Heart left ventricle (tissue), 16 donors: ENCODE data around the gene TYMP. TPM values are rescaled to one million over a fixed set of nuclear protein-coding genes. Genes with fewer than 3 reads are reported as not detected.

Source experiments
- ATAC-seq, 4 donors: fragments of 200-7000 bp; cut with Tn5 transposase; one replicate each; pipeline ENCODE4 v1.9.1; 2020 to 2022; ENCODE audit warnings: moderate library complexity in 4 of 4, mild to moderate bottlenecking in 3 of 4, moderate number of reproducible peaks in 1 of 4
- DNase-seq, 5 donors: peaks; one replicate each; pipeline ENCODE4 v3.0.0-alpha.2; 2020
- H3K27ac ChIP-seq, 12 donors: fragments of 200-600 bp; sonication (generic) in 4 of 12; one replicate each; pipeline versions ENCODE4 v1.5.0 to v1.8.0; 2016 to 2022; ENCODE audit warnings: mild to moderate bottlenecking in 2 of 12
- H3K27me3 ChIP-seq, 9 donors: fragments of 200-600 bp; sonication (generic) in 2 of 9; one replicate each; pipeline versions ENCODE4 v1.5.1 to v1.8.0; 2016 to 2022; ENCODE audit warnings: mild to moderate bottlenecking in 3 of 9
- H3K36me3 ChIP-seq, 9 donors: fragments of 200-600 bp; sonication (generic) in 2 of 9; one replicate each; pipeline versions ENCODE4 v1.5.0 to v1.8.0; 2018 to 2022; ENCODE audit warnings: mild to moderate bottlenecking in 2 of 9
- H3K4me1 ChIP-seq, 12 donors: fragments of 200-600 bp; sonication (generic) in 4 of 12; one replicate each; pipeline versions ENCODE4 v1.5.0 to v1.8.0; 2016 to 2022; ENCODE audit warnings: mild to moderate bottlenecking in 3 of 12
- H3K4me3 ChIP-seq, 12 donors: fragments of 200-600 bp; sonication (generic) in 4 of 12; one replicate each; pipeline versions ENCODE4 v1.5.0 to v1.8.0; 2017 to 2022; ENCODE audit warnings: mild to moderate bottlenecking in 9 of 12, moderate library complexity in 4 of 12
- H3K9me3 ChIP-seq, 12 donors: fragments of 200-600 bp; sonication (generic) in 4 of 12; one replicate each; pipeline versions ENCODE4 v1.5.0 to v1.8.0; 2016 to 2022; ENCODE audit warnings: mild to moderate bottlenecking in 1 of 12
- POLR2A ChIP-seq, 2 donors: fragments of 450-650 bp; IDR thresholded peaks; one replicate each; pipeline ENCODE4 v1.6.1; 2017; ENCODE audit warnings: antibody characterized with exemption in 2 of 2, mild to moderate bottlenecking in 2 of 2, moderate library complexity in 2 of 2
- WGBS, 4 donors: extraction: QIAGEN DNeasy Blood & Tissue Kit in 2 of 4; methylation state at CpG; one replicate each; pipeline versions ENCODE4 v1.1.5 to v1.1.7; 2013 to 2018; 5-methylcytosine and 5-hydroxymethylcytosine counted together
- intact Hi-C, 10 donors: fragments of 100-400 bp; cut with DNase I; formaldehyde crosslinking; loops; one replicate each; pipeline versions ENCODE4 v1.11.1 to v1.14.2; 2022
- polyA plus RNA-seq, 2 donors: library from polyadenylated mRNA; stranded (reverse); fragments of 200-250 nt; gene quantifications; one replicate each; pipeline ENCODE4 v1.2.3, GENCODE V29; 2013
- total RNA-seq, 9 donors: library from RNA; depleted of rRNA in 2 of 9; stranded (reverse); fragments of >200 nt in 2 of 9; fragmentation: NEBNext Ultra II Directional in 3 of 9; extraction: Animal tissue kit (Norgen Biotek cat#: 25700) in 3 of 9; gene quantifications; one replicate each; pipeline versions ENCODE4 v1.1.0 to v1.2.4, GENCODE V29; 2016 to 2023
- TF ChIP-seq, protein P1 (sequence below), 12 donors: fragments of 200-600 bp; sonication (generic) in 4 of 12; IDR thresholded peaks; one replicate each; pipeline versions ENCODE4 v1.5.0 to v1.8.0; 2018 to 2022; ENCODE audit warnings: antibody characterized with exemption in 12 of 12, mild to moderate bottlenecking in 5 of 12
- donor health status: ischemic (EF 13 %, LVEDD 7.1; RV severe dilation, severe dysfunction).
- donor health status: healthy with polysubstance abuse.
- donor health status: DM: no; HTN: yes; CAD: no.
- donor health status: DM: no; HTN: no; CAD: no.
- donor health status: ischemic (EF 25% LVEDD 6.9; RV normal size, moderate dysfunction).
- donor health status: ischemic (EF 25% LVEDD 5.7; RV mildly dilated, moderate dysfunction).
- donor health status: healthy.
- donor health status: DM: yes; HTN: yes; CAD: no.
- donor health status: ischemic (EF 35%, LVEDD 5.7; RV mildly dilated, moderate dysfunction).
- donor health status: nonischemic (EF 11% LVEDD 7.7; RV severe dilation, severe dysfunction).
- donor health status: DM: yes; HTN: yes; CAD: no.
- donor health status: PGD.
- donor health status: ischemic (EF 29% LVEDD 5.4; RV normal size, mild dysfunction).
- donor health status: nonischemic (EF 23%, LVEDD 6.1; RV moderate dilation, normal function).

Gene TYMP
- total and polyA plus RNA-seq, 11 donors, result 8.3 to 198 (median 21.7) TPM

DNA sequence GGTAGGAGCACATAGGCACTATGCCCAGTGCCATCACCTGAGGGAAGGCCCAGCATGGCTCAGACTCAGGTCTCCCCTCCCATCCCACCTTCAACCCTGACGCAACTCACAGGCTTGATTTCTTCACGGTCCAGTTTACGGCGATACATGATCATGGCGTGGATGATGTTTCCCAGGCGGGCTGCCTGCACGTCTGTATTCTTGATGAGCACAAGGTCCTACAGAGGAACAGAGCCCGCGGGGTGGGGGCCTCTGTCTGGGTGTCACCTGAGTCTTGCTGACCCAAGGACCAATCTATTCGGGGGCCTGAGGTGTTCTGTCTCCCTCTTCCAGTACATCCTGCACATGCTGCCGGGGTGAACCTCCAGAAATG lies 44.6 kb upstream of the TYMP start:
- no peak for TF ChIP-seq POLR2A (IDR thresholded peaks at IDR 0.05)
- TF ChIP-seq, protein P1, sequence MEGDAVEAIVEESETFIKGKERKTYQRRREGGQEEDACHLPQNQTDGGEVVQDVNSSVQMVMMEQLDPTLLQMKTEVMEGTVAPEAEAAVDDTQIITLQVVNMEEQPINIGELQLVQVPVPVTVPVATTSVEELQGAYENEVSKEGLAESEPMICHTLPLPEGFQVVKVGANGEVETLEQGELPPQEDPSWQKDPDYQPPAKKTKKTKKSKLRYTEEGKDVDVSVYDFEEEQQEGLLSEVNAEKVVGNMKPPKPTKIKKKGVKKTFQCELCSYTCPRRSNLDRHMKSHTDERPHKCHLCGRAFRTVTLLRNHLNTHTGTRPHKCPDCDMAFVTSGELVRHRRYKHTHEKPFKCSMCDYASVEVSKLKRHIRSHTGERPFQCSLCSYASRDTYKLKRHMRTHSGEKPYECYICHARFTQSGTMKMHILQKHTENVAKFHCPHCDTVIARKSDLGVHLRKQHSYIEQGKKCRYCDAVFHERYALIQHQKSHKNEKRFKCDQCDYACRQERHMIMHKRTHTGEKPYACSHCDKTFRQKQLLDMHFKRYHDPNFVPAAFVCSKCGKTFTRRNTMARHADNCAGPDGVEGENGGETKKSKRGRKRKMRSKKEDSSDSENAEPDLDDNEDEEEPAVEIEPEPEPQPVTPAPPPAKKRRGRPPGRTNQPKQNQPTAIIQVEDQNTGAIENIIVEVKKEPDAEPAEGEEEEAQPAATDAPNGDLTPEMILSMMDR (IDR thresholded peaks at IDR 0.05), result no peak
- intact Hi-C loops, result no loop called here
- DNase-seq, result no peak
- ATAC-seq, result no peak
- H3K4me1 ChIP-seq, result peaks cover 0 to 68% (median 13%) of the 10 kb centered on the region in 12 donors
- H3K9me3 ChIP-seq, result no peaks in the 10 kb centered on the region
- WGBS, 4 donors, result 87 to 92% (median 89%) methylated on average over 10 to 11 of the region's 11 CpGs
- H3K27me3 ChIP-seq, result no peaks in the 10 kb centered on the region
- peaks cover 0 to 71% (median 55%) of the 10 kb centered on the region in 9 donors for H3K36me3 ChIP-seq
- no peak overlapping the region for H3K27ac ChIP-seq
- H3K4me3 ChIP-seq, result no peak overlapping the region

DNA sequence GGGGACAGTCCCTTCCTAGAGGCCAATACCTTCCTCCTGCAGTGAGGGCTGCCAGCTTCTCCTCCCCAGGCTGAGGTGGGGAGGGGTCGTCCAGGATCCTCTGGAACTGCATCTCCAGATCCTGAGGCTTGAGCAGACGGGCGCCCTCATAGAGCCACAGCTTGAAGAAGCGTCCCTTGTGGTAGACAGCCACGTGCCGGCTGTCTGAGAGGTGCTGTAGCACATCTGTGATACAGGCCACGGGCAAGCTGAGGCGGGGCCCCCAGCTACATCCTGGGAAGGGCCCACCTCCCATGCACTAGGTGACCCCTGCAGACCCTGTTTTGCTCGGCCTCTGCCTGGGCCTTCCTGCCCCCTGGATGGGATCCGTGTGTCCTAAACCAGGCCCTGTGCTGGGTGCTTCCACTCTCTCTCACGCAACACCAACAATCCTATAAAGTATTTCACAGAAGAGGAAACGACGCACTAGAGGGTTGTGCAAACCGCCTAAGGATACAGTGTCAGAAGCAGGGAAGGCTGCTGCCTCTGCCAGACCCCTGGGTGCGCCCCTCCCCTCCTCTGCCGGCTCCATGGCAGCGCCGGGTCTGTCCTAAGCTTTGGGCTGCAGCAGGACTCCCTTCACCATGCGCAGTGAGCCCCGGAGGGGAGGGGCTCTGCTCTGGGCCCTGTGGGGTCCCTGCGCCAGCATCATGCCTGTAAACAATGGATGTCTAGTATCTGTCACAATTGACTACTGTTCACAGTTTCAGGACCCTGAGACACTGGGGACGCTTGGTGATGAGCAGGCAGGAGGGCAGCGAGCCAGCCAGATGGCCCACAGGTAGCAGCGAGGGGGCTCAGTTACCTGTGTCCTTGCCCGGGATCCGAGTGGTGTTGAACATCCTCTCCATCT lies 43.9 kb upstream of the TYMP start:
- H3K27ac ChIP-seq, result no peak overlapping the region
- no peak for DNase-seq
- H3K4me1 ChIP-seq, result peaks cover 0 to 62% (median 6%) of the 10 kb centered on the region in 12 donors
- 82 to 89% (median 87%) methylated on average over 13 to 26 of the region's 26 CpGs for WGBS, 4 donors
- intact Hi-C loops, result no loop called here
- H3K9me3 ChIP-seq, result no peaks in the 10 kb centered on the region
- no peaks in the 10 kb centered on the region for H3K27me3 ChIP-seq
- TF ChIP-seq, protein P1 (IDR thresholded peaks at IDR 0.05), result no peak
- no peak for TF ChIP-seq POLR2A (IDR thresholded peaks at IDR 0.05)
- peaks cover 0 to 73% (median 62%) of the 10 kb centered on the region in 9 donors for H3K36me3 ChIP-seq
- no peak overlapping the region for H3K4me3 ChIP-seq
- ATAC-seq, result no peak

DNA sequence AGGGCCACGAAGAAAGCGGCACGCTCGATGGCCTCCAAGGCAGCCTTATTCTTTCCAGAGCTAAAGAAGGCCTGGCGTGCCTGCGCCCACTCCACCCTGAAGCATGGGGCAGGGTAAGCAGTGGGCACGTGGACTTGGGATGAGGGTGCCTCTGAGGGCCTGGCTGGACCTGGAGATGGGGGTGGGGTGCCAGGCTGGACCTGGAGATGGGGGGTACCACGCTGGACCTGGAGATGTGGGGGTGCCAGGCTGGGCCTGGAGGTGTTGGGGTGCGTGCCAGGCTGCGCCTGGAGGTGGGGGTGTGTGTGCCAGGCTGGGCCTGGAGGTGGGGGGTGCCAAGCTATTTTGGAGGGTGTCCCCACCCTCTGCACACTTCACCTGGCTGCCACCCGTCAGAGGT lies 43.2 kb upstream of the TYMP start:
- Histone ChIP-seq H3K36me3 (peaks cover 0 to 81% (median 69%) of the 10 kb centered on the region in 9 donors), H3K4me3 (no peak overlapping the region), H3K27me3 (no peaks in the 10 kb centered on the region), H3K27ac (no peak overlapping the region), H3K9me3 (no peaks in the 10 kb centered on the region), H3K4me1 (peaks cover 0 to 56% (median 4%) of the 10 kb centered on the region in 12 donors)
- no peak for DNase-seq
- TF ChIP-seq, protein P1 (IDR thresholded peaks at IDR 0.05), result no peak
- no peak for TF ChIP-seq POLR2A (IDR thresholded peaks at IDR 0.05)
- WGBS, 4 donors, result 81 to 90% (median 89%) methylated on average over 9 to 11 of the region's 11 CpGs
- no peak for ATAC-seq
- intact Hi-C loops, result no loop called here
